GM19043 (cell line): ENCODE data around the gene RET.

Experiments
- ATAC-seq: cut with Tn5 transposase; IDR thresholded peaks from one replicate; pipeline ENCODE4 v1.9.1; 2021; ENCODE audit warnings: low read depth; ENCODE audit not compliant: unreplicated experiment

The RET gene

GRCh38 chr10:43118631-43119415 lies 42.0 kb downstream of the RET start:
- no peak for ATAC-seq

GRCh38 chr10:43119416-43120115 lies 42.7 kb downstream of the RET start:
- ATAC-seq, result no peak

- peak; percentile 7 for ATAC-seq
Measured at GRCh38 chr10:43120116-43120928, 43.5 kb downstream of the RET start.

GRCh38 chr10:43120929-43121314 lies 44.1 kb downstream of the RET start:
- peak; percentile 92 for ATAC-seq

GRCh38 chr10:43121444-43121843 lies 44.6 kb downstream of the RET start:
- ATAC-seq, result no peak

GRCh38 chr10:43122096-43122495 lies 45.2 kb downstream of the RET start:
- ATAC-seq, result no peak

GRCh38 chr10:43122826-43123225 lies 46.0 kb downstream of the RET start:
- ATAC-seq, result no peak

GRCh38 chr10:43123361-43124093 lies 46.7 kb downstream of the RET start:
- ATAC-seq, result no peak

- ATAC-seq, result no peak
Measured at GRCh38 chr10:43124094-43124521, 47.2 kb downstream of the RET start.

- no peak for ATAC-seq
Measured at GRCh38 chr10:43124574-43125273, 47.9 kb downstream of the RET start.

- no peak for ATAC-seq
Measured at GRCh38 chr10:43125274-43125845, 48.5 kb downstream of the RET start.

GRCh38 chr10:43125881-43126731 lies 49.2 kb downstream of the RET start:
- ATAC-seq, result no peak

- ATAC-seq, result no peak
Measured at GRCh38 chr10:43126759-43127424, 50.0 kb downstream of the RET start.

GRCh38 chr10:43127442-43127841 lies 50.6 kb downstream of the RET start:
- no peak for ATAC-seq

GRCh38 chr10:43128331-43128730 lies 51.5 kb downstream of the RET start:
- ATAC-seq, result no peak

- peak; percentile 77 for ATAC-seq
Measured at GRCh38 chr10:43128958-43129706, 52.3 kb downstream of the RET start.

GRCh38 chr10:43130770-43131171 lies 53.9 kb downstream of the RET start:
- ATAC-seq, result no peak
